ENCODE results near the gene ZBTB7C.
"Not testable (repeated sequence)": the region's sequence is repeated elsewhere in the genome, so short reads cannot be mapped to it uniquely, and the experiment has no call there.

The ZBTB7C gene

GRCh38 chr18:48408727-48409590, at the start of gene ZBTB7C:
ZBTB7C (minus strand) TSS chr18:48409383.
- no peak for DNase-seq

DNA sequence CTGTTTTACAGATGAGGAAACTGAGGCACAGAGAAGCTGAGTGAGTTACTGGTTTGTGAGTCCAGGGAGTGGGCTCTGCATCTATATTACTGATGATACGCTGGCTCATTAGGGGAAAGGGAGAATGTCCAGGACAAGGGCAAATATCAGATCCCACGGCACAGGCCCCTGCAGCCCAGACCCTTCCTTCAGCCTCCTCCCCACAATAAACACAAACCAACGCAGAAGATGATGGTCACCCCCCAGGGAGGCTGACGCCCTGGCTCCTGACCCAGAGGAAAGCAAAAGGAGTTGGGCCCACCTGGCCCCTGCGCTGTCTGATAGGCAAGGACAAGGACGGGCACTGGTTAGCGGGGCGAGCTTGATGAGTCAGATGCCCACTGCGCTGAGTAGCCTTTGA, 47.7 kb upstream of the ZBTB7C start:
- DNase-seq, result no peak

- DNase-seq, result peak; percentile 24
Observed at GRCh38 chr18:48455555-48456478, 46.6 kb upstream of the ZBTB7C start.

DNA sequence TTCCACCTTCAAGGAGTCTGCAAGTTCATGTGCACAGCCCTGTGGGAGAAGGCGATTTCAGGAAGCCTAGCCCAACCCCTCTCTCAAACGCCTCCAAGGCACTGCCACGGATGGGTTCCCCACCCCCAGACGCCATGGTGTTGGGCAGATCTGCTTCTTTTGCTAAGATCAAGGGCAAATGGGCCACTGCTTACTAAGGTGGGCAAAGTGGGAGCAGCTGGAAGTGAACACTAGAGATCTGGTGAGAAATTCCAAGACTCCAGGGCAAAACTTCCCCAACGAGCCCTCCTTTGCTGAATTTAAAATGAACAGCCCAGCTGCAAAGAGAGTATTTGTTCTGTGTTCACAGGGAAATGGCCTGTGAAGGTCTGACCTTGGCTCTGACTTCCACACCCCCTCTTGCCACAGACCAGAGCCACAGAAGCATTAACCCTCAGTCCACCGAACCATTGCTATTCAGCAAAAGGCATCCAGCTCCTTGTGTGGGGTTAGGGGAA, 45.1 kb upstream of the ZBTB7C start:
- no peak for DNase-seq

- DNase-seq, result no peak
Observed at GRCh38 chr18:48453330-48454066, 44.3 kb upstream of the ZBTB7C start.

- no peak for DNase-seq
Observed at GRCh38 chr18:48452861-48453323, 43.7 kb upstream of the ZBTB7C start.

- DNase-seq, result no peak
Observed at GRCh38 chr18:48450685-48451084, 41.5 kb upstream of the ZBTB7C start.

GRCh38 chr18:48446582-48447225, 37.5 kb upstream of the ZBTB7C start:
- peak; percentile 77 for DNase-seq

- DNase-seq, result peak; percentile 77
Observed at GRCh38 chr18:48445540-48445939, 36.4 kb upstream of the ZBTB7C start.

GRCh38 chr18:48442761-48443160, 33.6 kb upstream of the ZBTB7C start:
- DNase-seq, result no peak

DNA sequence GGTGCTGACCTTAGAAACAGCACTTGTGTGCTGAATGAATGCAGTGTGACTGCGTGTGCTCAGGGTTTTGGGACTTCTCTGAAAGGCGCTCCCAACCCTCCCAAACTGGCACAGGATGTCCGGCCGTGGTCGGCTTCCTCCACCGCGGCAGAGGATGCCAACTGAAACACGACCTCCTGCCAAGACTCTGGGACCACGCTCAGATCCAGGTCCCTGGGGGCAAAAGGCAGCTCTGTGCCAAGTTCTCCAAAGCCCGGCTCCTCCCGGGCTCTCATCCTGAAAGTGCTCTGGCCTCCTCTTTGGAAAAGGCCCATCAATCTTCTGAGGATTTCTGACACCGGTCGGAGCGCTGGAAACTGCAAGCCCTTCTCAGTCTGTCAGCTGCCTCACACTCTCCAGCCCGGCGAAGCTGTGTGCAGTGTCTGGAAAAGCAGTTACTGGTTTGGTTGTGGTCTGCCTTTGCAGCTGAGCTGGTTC, 32.3 kb upstream of the ZBTB7C start:
- no peak for DNase-seq

GRCh38 chr18:48440924-48441323, 31.7 kb upstream of the ZBTB7C start:
- DNase-seq, result no peak

DNA sequence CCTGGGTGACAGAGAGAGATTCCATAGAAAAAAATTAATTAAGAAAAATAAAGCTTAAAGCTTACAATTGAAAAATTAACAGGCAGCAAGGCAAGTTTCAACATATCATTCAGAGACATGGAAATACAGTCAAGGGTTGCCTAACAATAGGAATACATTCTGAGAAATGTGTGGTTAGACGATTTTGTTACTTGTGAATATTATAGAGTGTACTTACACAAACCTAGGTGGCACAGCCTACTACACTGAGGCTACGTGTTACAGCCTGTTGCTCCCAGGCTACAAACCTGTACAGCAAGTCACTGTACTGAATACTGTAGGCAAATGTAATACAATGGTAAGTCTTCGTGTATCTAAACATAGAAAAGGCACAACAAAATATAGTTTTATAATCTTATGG, 27.7 kb upstream of the ZBTB7C start:
- DNase-seq, result no peak

- not testable (repeated sequence) for DNase-seq
Observed at GRCh38 chr18:48434382-48434781, 25.2 kb upstream of the ZBTB7C start.

DNA sequence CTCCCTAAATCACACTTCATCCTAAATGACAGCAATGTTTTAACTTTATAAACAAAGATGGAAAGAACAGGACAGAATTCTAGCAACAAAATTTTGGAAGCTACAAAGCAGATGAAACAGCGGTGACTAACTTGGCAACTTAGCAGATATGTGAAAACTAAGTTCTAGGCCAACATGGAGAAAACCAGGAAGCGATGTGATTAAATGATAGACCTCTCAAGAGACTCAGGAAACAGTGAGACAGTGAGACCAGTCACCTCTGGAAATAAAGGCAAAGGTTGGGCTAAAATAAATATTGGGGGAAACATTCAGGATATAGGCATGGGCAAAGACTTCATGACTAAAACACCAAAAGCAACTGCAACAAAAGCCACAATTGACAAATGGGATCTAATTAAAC, 24.4 kb upstream of the ZBTB7C start:
- DNase-seq, result no peak

DNA sequence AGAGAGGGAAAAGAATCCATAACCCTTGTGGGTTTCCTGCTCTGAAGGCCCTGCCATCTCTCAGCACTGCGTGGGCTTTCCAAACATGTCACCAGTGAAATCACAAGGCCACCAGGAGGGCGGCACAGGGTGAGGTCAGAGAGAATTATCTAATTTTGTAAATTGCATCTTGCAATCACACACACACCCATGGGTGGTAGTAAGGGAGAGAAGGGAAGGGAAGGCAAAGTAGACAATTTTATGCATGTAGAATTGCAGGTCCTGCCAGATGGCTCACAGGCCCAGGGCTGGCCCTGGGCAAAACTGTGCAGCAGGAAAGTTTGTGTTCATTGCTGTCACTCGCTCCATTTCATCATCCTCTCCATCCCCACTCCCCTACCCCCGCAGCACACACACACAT, 21.0 kb upstream of the ZBTB7C start:
- DNase-seq, result no peak

- no peak for DNase-seq
Observed at GRCh38 chr18:48428475-48429177, 19.4 kb upstream of the ZBTB7C start.

GRCh38 chr18:48422947-48423378, 13.8 kb upstream of the ZBTB7C start:
- DNase-seq, result no peak

DNA sequence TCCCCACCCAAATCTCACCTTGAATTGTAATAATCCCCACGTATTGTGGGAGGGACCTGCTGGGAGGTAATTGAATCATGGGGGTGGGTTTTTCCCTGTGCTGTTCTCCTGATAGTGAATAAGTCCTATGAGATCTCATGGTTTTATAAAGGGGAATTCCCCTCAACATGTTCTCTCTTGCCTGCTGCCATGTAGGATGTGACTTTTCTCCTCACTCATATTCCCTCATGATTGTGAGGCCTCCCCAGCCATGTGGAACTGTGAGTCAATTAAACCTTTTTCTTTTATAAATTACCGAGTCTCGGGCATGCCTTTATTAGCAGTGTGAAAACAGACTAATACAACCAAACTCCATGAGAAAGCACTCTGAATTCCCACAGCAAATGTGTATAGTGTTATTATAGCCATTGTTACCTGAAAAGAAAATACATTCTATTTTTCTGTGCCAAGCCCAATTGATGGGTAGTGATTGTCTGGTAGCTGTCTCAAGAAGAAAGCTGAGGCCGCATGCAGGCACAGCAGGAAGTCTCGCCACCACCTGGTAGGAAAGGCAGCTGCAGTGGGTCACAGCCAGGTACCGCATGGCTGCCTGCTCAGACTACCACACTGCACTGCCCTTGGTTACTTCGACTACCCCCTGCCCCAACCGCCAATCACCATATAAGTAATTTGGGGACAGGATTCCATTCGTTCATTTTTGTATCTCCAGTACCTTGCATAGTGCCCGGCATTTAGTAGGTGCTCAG, 10.3 kb upstream of the ZBTB7C start:
- DNase-seq, result no peak

DNA sequence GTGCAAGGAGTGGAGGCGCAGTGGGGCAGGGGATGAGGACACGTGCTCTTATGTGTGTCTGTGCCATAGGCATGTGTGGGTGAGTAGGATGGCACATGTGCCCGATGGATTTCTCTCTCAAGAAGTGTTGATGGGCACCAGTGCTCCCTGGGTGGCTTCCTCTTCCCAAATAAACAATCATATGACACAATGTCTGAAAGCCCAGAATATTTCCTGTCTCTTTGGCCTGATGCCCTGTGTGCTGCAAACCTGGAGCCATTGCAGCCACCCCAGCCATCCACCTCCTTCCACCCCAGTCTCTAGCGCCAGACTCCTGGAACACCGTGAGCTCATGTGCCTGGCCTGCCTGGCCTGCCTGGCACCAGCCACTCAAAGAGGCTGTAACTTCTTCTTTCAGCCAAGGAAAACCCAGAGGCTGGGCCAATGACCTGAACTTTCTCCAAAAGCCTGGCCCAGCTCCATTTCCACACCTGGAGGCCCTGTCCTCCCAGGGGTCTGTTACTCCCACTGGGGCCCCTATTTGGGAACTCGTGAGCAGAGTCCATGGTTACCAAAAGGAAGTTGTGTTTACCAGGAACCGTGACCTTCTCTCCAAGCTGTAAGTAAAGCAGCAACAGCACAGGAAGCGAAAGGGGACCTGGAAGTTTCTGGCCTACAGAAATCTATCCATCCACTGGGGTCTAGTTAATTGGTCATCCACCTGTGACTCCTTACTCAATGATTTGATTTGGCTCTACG, 9.5 kb upstream of the ZBTB7C start:
- DNase-seq, result no peak

All from activated CD4-positive, alpha-beta T cell treated with anti-CD3 and anti-CD28 coated beads, Interleukin-2, amount 50 U/mL, for 16 hours (primary cell).